ENCODE measurements around the gene NID1.

NID1 gene

GRCh38 chr1:236015539-236015938 lies 49.4 kb downstream of the NID1 start:
- H3K36me3 ChIP-seq (ENCODE audit: insufficient read depth): no peaks in the 10 kb centered on the region
- TF ChIP-seq CTCF (conservative IDR thresholded peaks at IDR 0.05; ENCODE audit: low read depth, low read length): no peak
- H3K4me2 ChIP-seq: no peak overlapping the region
- H3K27me3 ChIP-seq (ENCODE audit: insufficient read depth, low read depth): no peaks in the 10 kb centered on the region
- no peaks in the 10 kb centered on the region for H3K4me1 ChIP-seq (ENCODE audit: low read depth, poor library complexity, severe bottlenecking)
- no peaks in the 10 kb centered on the region for H4K20me1 ChIP-seq (ENCODE audit: insufficient read depth)
- H3K27ac ChIP-seq: no peak overlapping the region
- H3K4me3 ChIP-seq (IDR thresholded peaks at IDR 0.05; ENCODE audit: insufficient read depth, low read depth, low read length): no peak overlapping the region
- no peak overlapping the region for H3K9ac ChIP-seq
- H2AFZ ChIP-seq (ENCODE audit: low read depth): no peak overlapping the region
- no peaks in the 10 kb centered on the region for H3K79me2 ChIP-seq (ENCODE audit: insufficient read depth, low read depth)

- Histone ChIP-seq H3K27me3 (ENCODE audit: insufficient read depth, low read depth) (no peaks in the 10 kb centered on the region), H3K79me2 (ENCODE audit: insufficient read depth, low read depth) (no peaks in the 10 kb centered on the region), H4K20me1 (ENCODE audit: insufficient read depth) (no peaks in the 10 kb centered on the region), H3K36me3 (ENCODE audit: insufficient read depth) (no peaks in the 10 kb centered on the region), H3K4me1 (ENCODE audit: low read depth, poor library complexity, severe bottlenecking) (no peaks in the 10 kb centered on the region), H3K4me3 (IDR thresholded peaks at IDR 0.05; ENCODE audit: insufficient read depth, low read depth, low read length) (no peak overlapping the region), H3K9ac (no peak overlapping the region), H3K27ac (no peak overlapping the region), H2AFZ (ENCODE audit: low read depth) (no peak overlapping the region), H3K4me2 (no peak overlapping the region)
- no peak for TF ChIP-seq CTCF (conservative IDR thresholded peaks at IDR 0.05; ENCODE audit: low read depth, low read length)
These were observed 51.6 kb downstream of the NID1 start for GRCh38 chr1:236013330-236013729.

- H3K4me1 ChIP-seq (ENCODE audit: low read depth, poor library complexity, severe bottlenecking): no peaks in the 10 kb centered on the region
- no peak for TF ChIP-seq CTCF (conservative IDR thresholded peaks at IDR 0.05; ENCODE audit: low read depth, low read length)
- no peak overlapping the region for H3K4me2 ChIP-seq
- H4K20me1 ChIP-seq (ENCODE audit: insufficient read depth): no peaks in the 10 kb centered on the region
- H3K4me3 ChIP-seq (IDR thresholded peaks at IDR 0.05; ENCODE audit: insufficient read depth, low read depth, low read length): no peak overlapping the region
- H3K79me2 ChIP-seq (ENCODE audit: insufficient read depth, low read depth): no peaks in the 10 kb centered on the region
- no peaks in the 10 kb centered on the region for H3K36me3 ChIP-seq (ENCODE audit: insufficient read depth)
- H3K9ac ChIP-seq: no peak overlapping the region
- no peak overlapping the region for H3K27ac ChIP-seq
- H3K27me3 ChIP-seq (ENCODE audit: insufficient read depth, low read depth): no peaks in the 10 kb centered on the region
- H2AFZ ChIP-seq (ENCODE audit: low read depth): no peak overlapping the region
These were observed 53.2 kb downstream of the NID1 start for GRCh38 chr1:236011641-236012040.

GRCh38 chr1:236010443-236010842 lies 54.4 kb downstream of the NID1 start:
- Histone ChIP-seq H3K27ac (no peak overlapping the region), H4K20me1 (ENCODE audit: insufficient read depth) (no peaks in the 10 kb centered on the region)
- TF ChIP-seq CTCF (conservative IDR thresholded peaks at IDR 0.05; ENCODE audit: low read depth, low read length): no peak

More at GRCh38 chr1:236010443-236010842, 54.4 kb downstream of the NID1 start:
- Histone ChIP-seq H3K4me3 (IDR thresholded peaks at IDR 0.05; ENCODE audit: insufficient read depth, low read depth, low read length) (no peak overlapping the region), H3K27me3 (ENCODE audit: insufficient read depth, low read depth) (no peaks in the 10 kb centered on the region), H3K36me3 (ENCODE audit: insufficient read depth) (no peaks in the 10 kb centered on the region), H3K4me2 (no peak overlapping the region), H2AFZ (ENCODE audit: low read depth) (no peak overlapping the region), H3K79me2 (ENCODE audit: insufficient read depth, low read depth) (no peaks in the 10 kb centered on the region), H3K9ac (no peak overlapping the region), H3K4me1 (ENCODE audit: low read depth, poor library complexity, severe bottlenecking) (no peaks in the 10 kb centered on the region)
